AG09309 (cell line): Measurements from ENCODE around the gene METTL24.

ENCODE experiments used
- DNase-seq: peaks from one replicate; pipeline ENCODE4 v3.0.0-alpha.2; 2010; ENCODE audit warnings: low read depth
- H3K4me3 ChIP-seq: 2 replicates; pipeline ENCODE4 v1.5.1; 2011; ENCODE audit warnings: mild to moderate bottlenecking, low read depth, low read length, moderate library complexity; ENCODE audit not compliant: control insufficient read depth
- CTCF ChIP-seq: IDR thresholded peaks from 2 replicates; pipeline ENCODE4 v1.5.1; 2011; ENCODE audit warnings: mild to moderate bottlenecking, low read depth, low read length, inconsistent platforms; ENCODE audit not compliant: insufficient read depth, control insufficient read depth; ENCODE audit errors: missing control alignments

METTL24 gene

GRCh38 chr6:110385458-110385863 lies 27.3 kb upstream of the METTL24 start:
- TF ChIP-seq CTCF: no peak
- no peak for DNase-seq
- H3K4me3 ChIP-seq: no peak overlapping the region

- DNase-seq: no peak
- no peak for TF ChIP-seq CTCF
These were observed 20.4 kb upstream of the METTL24 start for GRCh38 chr6:110378552-110378951.

GRCh38 chr6:110369066-110369465 lies 10.9 kb upstream of the METTL24 start:
- no peak for TF ChIP-seq CTCF
- no peak overlapping the region for H3K4me3 ChIP-seq
- DNase-seq: no peak

More at GRCh38 chr6:110378552-110378951, 20.4 kb upstream of the METTL24 start:
- H3K4me3 ChIP-seq: no peak overlapping the region

DNA sequence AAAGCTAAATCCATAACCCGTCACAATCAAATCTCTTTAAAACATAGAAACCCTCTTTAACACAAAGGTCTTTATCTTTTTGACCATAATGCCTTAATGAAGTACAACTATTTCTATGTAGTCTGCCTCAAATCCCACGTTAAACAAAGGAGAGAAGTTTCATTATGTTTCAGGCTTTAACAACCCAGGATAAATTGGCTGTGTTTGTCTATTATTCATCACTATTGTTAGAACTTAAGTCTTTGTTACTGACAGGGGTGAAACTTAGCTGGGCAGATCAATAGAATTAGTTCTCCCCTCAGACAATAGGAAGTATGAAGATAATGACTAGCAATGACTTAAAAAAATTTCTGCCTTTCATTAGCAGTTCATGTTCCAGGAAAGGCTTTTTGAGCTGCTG lies 10.1 kb upstream of the METTL24 start:
- no peak for TF ChIP-seq CTCF
- no peak overlapping the region for H3K4me3 ChIP-seq
- DNase-seq: no peak

DNA sequence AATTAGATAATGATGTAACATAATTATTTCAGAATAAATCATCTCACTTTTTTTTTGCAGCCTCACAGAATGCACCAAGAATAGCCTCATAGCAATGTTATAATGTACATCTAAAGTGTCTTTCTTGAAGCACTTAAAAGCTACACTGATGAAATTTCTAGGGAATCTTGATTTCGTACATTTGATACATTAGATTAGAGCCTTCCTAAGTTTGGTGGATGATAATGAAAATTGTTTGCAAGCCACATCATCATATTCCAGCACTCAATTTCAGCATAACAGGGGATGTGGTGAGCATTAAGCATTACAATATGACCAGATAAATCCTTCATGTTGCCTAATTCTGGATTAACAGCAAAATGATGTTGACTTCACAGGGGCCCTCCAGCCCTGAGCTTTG lies 9.7 kb upstream of the METTL24 start:
- no peak for DNase-seq
- TF ChIP-seq CTCF: no peak

GRCh38 chr6:110366975-110367374 lies 8.8 kb upstream of the METTL24 start:
- no peak for DNase-seq
- TF ChIP-seq CTCF: no peak
- no peak overlapping the region for H3K4me3 ChIP-seq

More for the DNA sequence above, 9.7 kb upstream of the METTL24 start:
- H3K4me3 ChIP-seq: no peak overlapping the region

GRCh38 chr6:110366256-110366655 lies 8.1 kb upstream of the METTL24 start:
- TF ChIP-seq CTCF: no peak
- no peak overlapping the region for H3K4me3 ChIP-seq
- no peak for DNase-seq
